Activated CD4-positive, alpha-beta T cell treated with anti-CD3 and anti-CD28 coated beads for 48 hours (primary cell): ENCODE results near the gene GTF2A1.
A peak's percentile ranks its signal among the peaks of the same experiment; 100 is the strongest.
"Not testable (repeated sequence)": the region's sequence is repeated elsewhere in the genome, so short reads cannot be mapped to it uniquely, and the experiment has no call there.

Experiments used
- DNase-seq: peaks from one replicate; pipeline ENCODE4 v3.0.0-alpha.2; 2020

The GTF2A1 gene

DNA sequence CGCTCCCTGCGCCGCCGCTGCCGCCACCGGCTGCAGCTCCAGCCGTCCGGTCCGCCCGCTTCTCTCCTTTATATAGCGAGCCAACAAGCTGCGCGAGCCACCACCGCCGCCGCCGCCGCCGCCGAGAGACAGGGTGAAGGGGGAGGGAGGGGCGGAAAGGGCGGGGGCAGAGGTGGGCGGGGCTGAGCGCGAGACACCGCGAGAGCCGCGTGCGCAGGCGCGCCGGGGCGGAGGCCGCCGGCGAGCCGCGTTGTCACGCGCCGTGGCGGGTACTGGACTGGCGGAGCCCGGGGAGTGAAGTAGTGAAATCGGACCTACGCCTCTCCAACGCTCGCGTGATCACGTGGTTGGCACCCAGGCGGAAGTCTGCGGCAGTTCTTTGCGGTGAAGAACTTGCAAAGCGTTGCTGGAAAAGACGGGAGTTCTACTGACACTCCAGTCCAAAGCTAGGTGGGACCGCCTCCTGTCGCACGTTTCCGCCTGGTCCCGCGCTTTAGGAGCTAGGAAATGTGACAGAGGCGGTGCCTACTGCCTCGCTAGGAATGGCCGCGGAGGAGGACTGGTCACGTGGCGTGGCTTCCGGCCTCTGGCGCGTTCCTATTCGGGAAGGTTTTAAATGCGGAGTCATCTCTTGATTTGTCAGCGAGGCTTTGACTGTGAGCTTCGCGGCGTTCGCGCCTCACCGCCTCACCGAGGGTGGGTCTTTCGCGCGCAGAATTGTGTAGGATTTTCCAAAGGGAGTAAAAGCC lies at the start of gene GTF2A1:
Gene GTF2A1, minus strand, starts transcription at position 130 of the 749 bp plus-strand sequence. CDS start 441 bp downstream, outside the sequence.
- DNase-seq = peak; percentile 94

DNA sequence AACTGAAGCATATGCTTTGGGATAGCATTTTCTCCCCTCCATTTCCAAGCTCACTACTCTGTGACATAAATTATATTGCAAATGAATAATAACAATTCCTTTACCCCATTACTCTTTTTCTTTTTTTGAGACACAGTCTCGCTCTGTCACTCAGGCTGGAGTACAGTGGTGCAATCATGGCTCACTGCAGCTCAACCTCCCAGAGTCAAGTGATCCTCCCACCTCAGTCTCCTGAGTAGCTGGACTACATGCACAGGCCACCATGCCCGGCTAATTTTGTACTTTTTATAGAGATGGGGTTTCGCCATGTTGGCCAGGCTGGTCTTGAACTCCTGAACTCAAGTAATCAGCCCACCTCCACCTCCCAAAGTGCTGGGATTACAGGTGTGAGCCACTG lies 49.2 kb upstream of the GTF2A1 start:
- no peak for DNase-seq

DNA sequence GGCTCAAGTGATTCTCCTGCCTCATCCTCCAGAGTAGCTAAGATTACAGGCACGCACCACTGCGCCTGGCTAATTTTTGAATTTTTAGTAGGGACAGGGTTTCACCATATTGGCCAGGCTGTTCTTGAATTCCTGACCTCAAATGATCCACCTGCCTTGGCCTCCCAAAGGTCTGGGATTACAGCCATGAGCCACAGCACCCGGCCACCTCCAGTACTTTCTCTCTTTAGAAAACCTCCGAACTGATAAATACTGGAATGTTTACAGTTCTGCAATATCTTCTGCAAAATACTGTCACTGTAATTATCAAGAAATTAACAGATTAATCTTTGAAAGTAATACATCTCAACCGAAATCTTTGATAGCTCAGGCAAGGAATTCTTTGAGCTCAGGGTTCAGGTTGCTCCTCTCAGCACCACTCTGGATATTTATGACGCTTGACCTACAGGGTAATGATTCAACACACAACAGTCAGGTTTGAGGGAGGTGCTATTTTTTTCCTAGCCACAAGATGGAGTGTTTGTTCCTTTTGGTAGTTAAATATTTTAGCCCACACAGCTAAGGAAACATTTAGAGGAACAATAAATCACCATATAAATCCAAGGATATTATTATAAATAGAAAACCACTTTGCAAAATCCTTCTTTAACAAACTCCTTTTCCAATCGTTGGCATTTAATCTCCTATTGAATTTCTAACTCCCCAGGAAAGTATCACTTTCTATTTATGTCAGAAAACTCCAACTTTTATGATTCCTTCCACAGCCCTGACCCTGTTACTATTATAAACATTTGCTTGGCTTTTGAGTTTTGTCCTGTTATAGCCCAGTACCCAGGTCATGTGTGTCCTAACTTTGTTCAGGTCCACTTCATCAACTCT lies 48.6 kb upstream of the GTF2A1 start:
- DNase-seq = no peak

DNA sequence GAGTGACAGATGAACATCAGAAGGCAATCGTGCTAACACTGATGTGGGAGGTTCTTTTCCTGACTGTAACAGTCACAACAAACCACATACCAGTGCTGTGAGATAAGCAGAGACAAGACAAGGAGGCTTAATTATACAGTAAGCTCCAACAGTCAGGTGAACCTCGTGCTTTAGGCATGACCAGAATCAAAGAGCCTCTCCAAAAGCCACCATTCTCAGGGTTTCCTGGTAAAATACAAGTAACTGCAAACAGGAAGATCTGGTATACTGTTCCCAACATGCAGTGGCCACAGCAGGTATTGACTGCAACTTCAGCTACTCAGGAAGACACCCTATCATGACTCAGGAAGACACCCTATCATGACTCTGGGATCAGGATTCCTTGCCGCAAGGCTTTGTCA lies 47.3 kb upstream of the GTF2A1 start:
- no peak for DNase-seq

DNA sequence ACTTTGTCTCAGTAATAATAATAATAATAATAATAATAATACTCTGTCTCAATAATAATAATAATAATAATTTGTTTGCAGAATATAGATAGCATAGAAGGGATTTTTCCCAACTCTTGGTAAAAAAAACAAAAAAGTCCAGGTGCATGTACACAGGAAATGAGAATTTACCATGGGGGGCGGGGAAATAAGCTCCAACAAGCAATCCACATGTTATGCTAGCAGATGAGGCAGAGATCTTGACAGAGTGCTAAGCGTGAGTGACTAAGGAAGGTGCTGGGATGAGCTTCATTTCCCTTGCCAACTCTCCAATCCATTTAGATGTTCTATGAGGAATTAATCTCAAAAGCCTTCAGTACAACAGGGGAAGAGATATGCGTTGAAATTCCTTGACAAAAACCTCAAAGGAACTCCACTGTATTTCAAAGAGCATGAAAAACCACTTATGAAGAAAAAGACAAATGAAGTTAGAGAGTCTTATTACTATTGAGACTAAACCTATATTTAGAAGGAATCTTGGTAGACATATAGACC lies 44.9 kb upstream of the GTF2A1 start:
- no peak for DNase-seq

GRCh38 chr14:81264671-81265070 lies 43.9 kb upstream of the GTF2A1 start:
- no peak for DNase-seq

GRCh38 chr14:81263777-81264410 lies 43.1 kb upstream of the GTF2A1 start:
- no peak for DNase-seq

DNA sequence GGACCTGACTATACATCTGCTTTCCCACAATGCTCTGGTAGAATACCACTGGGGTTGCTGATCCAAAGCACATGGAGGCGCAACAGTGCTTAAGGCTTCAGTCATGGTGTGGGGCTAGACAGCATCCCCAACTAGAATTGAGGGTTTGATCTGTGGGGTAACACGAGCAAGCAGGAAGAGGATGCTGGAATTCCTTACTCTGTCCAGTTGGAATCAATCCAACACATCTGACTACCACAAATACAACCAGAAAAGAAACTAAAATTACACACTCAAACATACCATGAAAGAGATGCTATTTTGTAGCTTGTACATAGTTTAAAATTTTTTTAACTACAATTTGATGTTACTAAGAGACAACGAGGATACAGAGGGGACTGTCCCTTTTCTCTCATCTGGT lies 40.4 kb upstream of the GTF2A1 start:
- no peak for DNase-seq

DNA sequence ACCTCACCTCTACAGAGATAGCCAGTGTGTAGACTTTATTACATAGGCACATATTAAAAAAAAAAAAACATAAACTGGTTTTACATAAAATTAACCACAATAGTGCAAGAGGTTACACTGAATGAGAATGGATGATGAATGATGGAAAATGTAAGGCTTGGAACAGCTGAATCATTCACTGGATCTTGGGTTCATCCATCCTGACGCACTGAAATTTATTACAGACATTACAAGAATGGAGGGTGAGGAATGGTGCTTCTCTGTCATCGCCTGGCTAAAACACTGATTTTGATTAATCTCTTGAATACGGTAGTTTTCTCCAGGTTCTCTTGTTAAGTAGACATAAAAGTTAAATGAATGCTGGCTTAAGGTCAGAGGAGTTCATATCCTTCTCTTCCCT lies 40.0 kb upstream of the GTF2A1 start:
- DNase-seq = no peak

DNA sequence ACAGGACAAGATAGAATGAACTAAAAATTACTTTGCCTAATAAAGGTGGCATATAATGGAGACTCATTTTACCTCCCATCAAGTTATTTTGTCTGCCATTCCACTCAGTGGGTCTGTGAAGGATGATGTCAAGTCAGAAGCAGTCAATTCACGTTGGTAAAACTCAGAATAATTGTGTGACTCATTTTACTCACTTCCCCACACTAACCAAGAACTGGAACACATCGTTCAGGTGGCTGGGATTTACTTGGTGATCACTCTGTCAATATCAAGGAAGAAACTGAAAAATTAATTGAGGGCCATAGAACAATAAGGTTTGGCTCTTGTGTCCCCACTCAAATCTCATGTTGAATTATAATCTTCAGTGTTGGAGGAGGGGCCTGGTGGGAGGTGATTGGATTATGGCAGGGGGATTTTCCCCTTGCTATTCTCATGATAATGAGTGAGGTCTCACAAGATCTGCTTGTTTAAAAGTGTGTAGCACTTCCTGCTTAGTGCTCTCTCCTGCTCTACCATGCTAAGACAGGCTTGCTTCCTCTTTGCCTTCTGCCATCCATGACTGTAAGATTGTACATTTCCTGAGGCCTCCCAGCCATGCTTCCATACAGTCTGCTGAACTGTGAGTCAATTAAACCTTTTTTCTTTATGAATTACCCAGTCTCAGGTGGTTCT lies 35.7 kb upstream of the GTF2A1 start:
- DNase-seq = no peak

DNA sequence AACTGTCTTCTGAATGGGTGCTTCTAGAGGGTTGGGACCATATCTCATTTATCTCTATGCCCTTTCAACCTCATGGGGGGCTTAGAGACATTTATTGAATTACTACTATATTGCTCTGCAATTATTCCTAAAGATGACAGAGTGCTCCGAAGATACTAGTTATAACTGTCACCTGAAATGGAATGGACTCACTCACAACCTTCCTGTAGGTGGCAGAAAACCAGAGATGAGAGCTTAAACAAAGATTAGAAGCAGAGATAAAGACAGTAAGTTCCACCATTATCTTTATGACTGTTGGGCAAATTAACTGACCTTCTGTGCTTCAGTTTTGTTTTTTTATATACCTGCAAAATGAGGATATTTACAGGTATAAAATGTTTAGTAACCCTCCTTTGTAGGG lies 31.5 kb upstream of the GTF2A1 start:
- DNase-seq = no peak

- no peak for DNase-seq
Measured at GRCh38 chr14:81247271-81247766, 26.6 kb upstream of the GTF2A1 start.

GRCh38 chr14:81246461-81247270 lies 25.9 kb upstream of the GTF2A1 start:
- no peak for DNase-seq

DNA sequence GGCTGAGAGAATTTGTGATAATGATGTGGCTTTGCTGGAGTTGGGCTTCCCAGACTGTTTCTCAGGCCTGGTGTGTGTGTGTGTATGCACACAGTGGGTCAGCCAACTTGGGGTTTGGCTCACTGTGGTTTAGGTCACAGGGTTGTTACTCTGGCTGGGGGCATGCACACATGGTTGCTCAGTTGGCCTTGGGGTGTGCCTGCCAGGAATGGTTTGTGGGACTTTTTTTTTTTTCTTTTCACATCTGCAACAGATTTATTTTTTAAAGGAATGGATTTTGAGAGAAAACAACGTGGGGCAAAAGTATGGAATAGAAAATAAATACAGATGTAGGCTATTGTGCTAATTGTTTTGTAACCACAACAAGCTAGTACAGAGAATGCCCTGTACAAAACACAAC lies 25.0 kb upstream of the GTF2A1 start:
- DNase-seq = no peak

GRCh38 chr14:81244431-81244830 lies 23.7 kb upstream of the GTF2A1 start:
- DNase-seq = not testable (repeated sequence)

DNA sequence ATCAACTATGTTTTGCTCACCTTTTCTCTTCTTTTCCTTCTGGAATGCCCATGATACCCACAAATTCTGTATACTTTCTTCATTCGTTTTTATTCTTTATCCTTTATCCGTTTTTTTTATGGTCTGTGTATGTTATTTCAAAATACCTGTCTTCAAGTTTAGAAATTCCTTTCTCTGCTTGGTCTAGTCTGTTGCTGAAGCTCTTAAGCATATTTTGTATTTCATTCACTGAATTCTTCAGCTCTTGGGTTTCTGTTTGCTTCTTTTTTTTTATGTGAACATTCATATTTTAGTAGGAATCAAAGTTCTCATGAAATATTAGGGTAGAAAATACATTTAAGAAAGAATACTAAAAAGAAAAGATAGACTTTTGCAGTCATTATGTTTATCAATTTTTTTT lies 22.7 kb upstream of the GTF2A1 start:
- no peak for DNase-seq

DNA sequence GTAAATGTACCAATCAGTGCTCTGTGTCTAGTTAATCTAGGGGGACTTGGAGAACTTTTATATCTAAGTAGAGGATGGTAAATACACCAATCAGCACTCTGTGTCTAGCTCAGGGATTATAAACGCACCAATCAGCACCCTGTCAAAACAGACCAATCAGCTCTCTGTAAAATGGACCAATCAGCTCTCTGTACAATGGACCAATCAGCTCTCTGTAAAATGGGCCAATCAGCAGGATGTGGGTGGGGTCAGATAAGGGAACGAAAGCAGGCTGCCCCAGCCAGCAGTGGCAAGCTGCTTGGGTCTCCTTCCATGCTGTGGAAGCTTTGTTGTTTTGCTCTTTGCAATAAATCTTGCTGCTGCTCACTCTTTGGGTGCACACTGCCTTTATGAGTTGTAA lies 16.1 kb upstream of the GTF2A1 start:
- DNase-seq = not testable (repeated sequence)

- no peak for DNase-seq
Measured at GRCh38 chr14:81236138-81236537, 15.4 kb upstream of the GTF2A1 start.

DNA sequence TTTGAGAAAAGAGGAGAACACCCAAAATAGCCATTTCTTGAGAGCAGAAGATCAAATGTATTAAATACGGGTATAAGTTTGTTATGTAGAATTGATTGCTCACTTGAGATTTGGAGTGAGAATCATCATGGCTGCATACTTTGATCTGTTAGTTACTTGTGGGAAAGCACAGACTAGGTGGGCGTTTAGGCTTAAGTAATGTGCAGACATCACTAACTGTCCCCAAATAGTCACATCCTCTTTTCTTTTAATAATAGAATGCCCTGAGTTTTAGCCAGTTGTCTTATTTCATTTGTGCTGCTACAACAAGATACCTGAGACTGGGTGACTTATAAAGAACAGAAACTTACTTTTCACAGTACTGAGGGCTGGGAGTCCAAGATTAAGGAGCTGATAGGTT lies 14.3 kb upstream of the GTF2A1 start:
- DNase-seq = no peak

DNA sequence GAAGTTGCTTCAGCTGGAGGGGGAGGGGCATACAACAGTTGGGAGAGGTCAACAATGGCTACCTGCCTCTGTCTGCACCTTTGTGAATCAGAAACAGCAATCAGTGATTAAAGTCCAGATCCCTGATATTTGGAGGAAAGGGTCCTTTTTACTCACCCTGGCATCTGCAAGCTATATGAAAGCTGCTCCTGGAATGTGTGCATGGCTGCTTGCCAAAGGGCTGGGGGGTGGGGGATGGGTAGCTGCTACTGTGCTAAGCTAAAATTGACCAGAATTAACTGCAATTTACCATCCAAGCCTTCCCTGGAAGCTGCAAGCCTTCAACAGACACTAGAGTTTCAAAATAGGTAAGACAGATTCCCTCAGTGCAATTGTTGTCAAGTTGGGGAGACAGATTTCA lies 13.5 kb upstream of the GTF2A1 start:
- no peak for DNase-seq

- DNase-seq = no peak
Measured at GRCh38 chr14:81233615-81234014, 12.9 kb upstream of the GTF2A1 start.

GRCh38 chr14:81231540-81231939 lies 10.8 kb upstream of the GTF2A1 start:
- no peak for DNase-seq
